MM.1S (cell line): ENCODE data around the gene PUS1.
"Not testable (repeated sequence)": the region's sequence is repeated elsewhere in the genome, so short reads cannot be mapped to it uniquely, and the experiment has no call there.

Experiments
- DNase-seq: peaks from one replicate; pipeline ENCODE4 v3.0.0-alpha.2; 2015
- H2AFZ ChIP-seq: fragments of 300-600 bp; sonication (generic); 2 replicates; pipeline ENCODE4 v1.6.0; 2016; ENCODE audit warnings: antibody characterized with exemption, low read length
- H3F3A ChIP-seq: fragments of 300-600 bp; sonication (generic); 2 replicates; pipeline ENCODE4 v1.6.1; 2016; ENCODE audit warnings: mild to moderate bottlenecking, antibody characterized with exemption, low read length, moderate library complexity, mixed read lengths; ENCODE audit not compliant: insufficient read depth
- H3K27ac ChIP-seq: fragments of 300-600 bp; sonication (generic); 2 replicates; pipeline ENCODE4 v1.5.1; 2016; ENCODE audit warnings: mild to moderate bottlenecking, low read length
- H3K27me3 ChIP-seq: fragments of 300-600 bp; sonication (generic); replicated peaks from 2 replicates; pipeline ENCODE4 v1.6.0; 2016; ENCODE audit warnings: low read length; ENCODE audit not compliant: insufficient read depth
- H3K36me3 ChIP-seq: fragments of 300-600 bp; sonication (generic); replicated peaks from 2 replicates; pipeline ENCODE4 v1.6.1; 2016; ENCODE audit warnings: mild to moderate bottlenecking, low read length, mixed read lengths; ENCODE audit not compliant: insufficient read depth
- H3K4me1 ChIP-seq: fragments of 300-600 bp; sonication (generic); 2 replicates; pipeline ENCODE4 v1.6.1; 2016; ENCODE audit warnings: low read length, mixed read lengths
- H3K4me2 ChIP-seq: fragments of 300-600 bp; sonication (generic); 2 replicates; pipeline ENCODE4 v1.6.0; 2016; ENCODE audit warnings: low read depth, low read length
- H3K4me3 ChIP-seq: fragments of 300-600 bp; sonication (generic); 2 replicates; pipeline ENCODE4 v1.5.1; 2016; ENCODE audit warnings: low read length, mixed read lengths
- H3K79me2 ChIP-seq: fragments of 300-600 bp; sonication (generic); 2 replicates; pipeline ENCODE4 v1.6.1; 2016; ENCODE audit warnings: mixed run types, low read length, mixed read lengths
- H3K9ac ChIP-seq: fragments of 300-600 bp; sonication (generic); 2 replicates; pipeline ENCODE4 v1.6.1; 2016; ENCODE audit warnings: low read length, mixed read lengths
- H3K9me2 ChIP-seq: fragments of 300-600 bp; sonication (generic); replicated peaks from 2 replicates; pipeline ENCODE4 v1.6.1; 2016; ENCODE audit warnings: mild to moderate bottlenecking, low read length, mixed read lengths; ENCODE audit not compliant: insufficient read depth
- H3K9me3 ChIP-seq: fragments of 300-600 bp; sonication (generic); replicated peaks from 2 replicates; pipeline ENCODE4 v1.6.1; 2016; ENCODE audit warnings: mild to moderate bottlenecking, low read length, mixed read lengths; ENCODE audit not compliant: insufficient read depth
- H4K20me1 ChIP-seq: fragments of 300-600 bp; sonication (generic); 2 replicates; pipeline ENCODE4 v1.6.1; 2016; ENCODE audit warnings: mild to moderate bottlenecking, low read length, moderate library complexity, mixed read lengths; ENCODE audit not compliant: insufficient read depth
- CTCF ChIP-seq: fragments of 300-600 bp; sonication (generic); IDR thresholded peaks from 2 replicates; pipeline ENCODE4 v1.5.1; 2016; ENCODE audit warnings: antibody characterized with exemption, low read length, mixed read lengths
- EZH2 ChIP-seq: fragments of 300-600 bp; sonication (generic); optimal IDR thresholded peaks from 2 replicates; pipeline ENCODE3; 2017; ENCODE audit warnings: low read depth, mild to moderate bottlenecking, antibody characterized with exemption, low read length, mixed read lengths
- EZH2phosphoT487 ChIP-seq: fragments of 300-600 bp; sonication (generic); IDR thresholded peaks from 2 replicates; pipeline ENCODE4 v1.6.1; 2018; ENCODE audit warnings: antibody characterized with exemption, low read length

PUS1 gene

GRCh38 chr12:131959116-131959515 is 30.0 kb downstream of the PUS1 start:
- no peak for TF ChIP-seq EZH2phosphoT487
- no peak for TF ChIP-seq CTCF
- TF ChIP-seq EZH2: no peak
- Histone ChIP-seq H3K27me3 (no peaks in the 10 kb centered on the region), H3K9ac (no peak overlapping the region), H3K27ac (no peak overlapping the region), H3K4me3 (no peak overlapping the region), H3K36me3 (no peaks in the 10 kb centered on the region), H3K9me3 (no peaks in the 10 kb centered on the region), H3K9me2 (no peaks in the 10 kb centered on the region), H3F3A (no peaks in the 10 kb centered on the region), H3K79me2 (peaks cover 69% of the 10 kb centered on the region), H4K20me1 (no peaks in the 10 kb centered on the region), H3K4me1 (no peaks in the 10 kb centered on the region), H3K4me2 (no peak overlapping the region), H2AFZ (no peak overlapping the region)
- DNase-seq: no peak

- Histone ChIP-seq H2AFZ (no peak overlapping the region), H3K27me3 (no peaks in the 10 kb centered on the region), H3K79me2 (peaks cover 70% of the 10 kb centered on the region), H3K4me3 (no peak overlapping the region), H3K9me3 (no peaks in the 10 kb centered on the region), H3K4me1 (no peaks in the 10 kb centered on the region), H3K36me3 (no peaks in the 10 kb centered on the region), H3K9me2 (no peaks in the 10 kb centered on the region), H3K27ac (no peak overlapping the region), H4K20me1 (no peaks in the 10 kb centered on the region), H3K9ac (no peak overlapping the region), H3K4me2 (no peak overlapping the region), H3F3A (no peaks in the 10 kb centered on the region)
- TF ChIP-seq EZH2phosphoT487: no peak
- TF ChIP-seq EZH2: no peak
- DNase-seq: no peak
Observed at GRCh38 chr12:131959641-131960589, 30.8 kb downstream of the PUS1 start.

GRCh38 chr12:131960590-131961325 is 31.7 kb downstream of the PUS1 start:
- H3K9me3 ChIP-seq, H3K36me3 ChIP-seq, H3K27me3 ChIP-seq, H2AFZ ChIP-seq, H3K9me2 ChIP-seq, H3F3A ChIP-seq, DNase-seq, H3K4me2 ChIP-seq, H3K4me1 ChIP-seq, H3K9ac ChIP-seq, H3K4me3 ChIP-seq, H4K20me1 ChIP-seq, H3K27ac ChIP-seq: not testable (repeated sequence)
- peaks cover 71% of the 10 kb centered on the region for H3K79me2 ChIP-seq

- peaks cover 71% of the 10 kb centered on the region for H3K79me2 ChIP-seq
- H3K4me3 ChIP-seq, H3K27ac ChIP-seq, H4K20me1 ChIP-seq, H2AFZ ChIP-seq, H3K9ac ChIP-seq, H3K4me1 ChIP-seq, H3K36me3 ChIP-seq, H3K9me3 ChIP-seq, H3K9me2 ChIP-seq, DNase-seq, H3F3A ChIP-seq, H3K27me3 ChIP-seq, H3K4me2 ChIP-seq: not testable (repeated sequence)
Observed at GRCh38 chr12:131961328-131961727, 32.3 kb downstream of the PUS1 start.
